HG03108 (cell line): ENCODE measurements around the gene EPN1.

Experiments used
- ATAC-seq: cut with Tn5 transposase; IDR thresholded peaks from one replicate; pipeline ENCODE4 v1.9.1; 2021; ENCODE audit warnings: moderate library complexity; ENCODE audit not compliant: unreplicated experiment

Gene EPN1

GRCh38 chr19:55674841-55675660 lies at the start of gene EPN1:
Gene EPN1 (plus strand): TSS chr19:55675226. CDS start chr19:55678628, 3,402 bp downstream.
- peak; percentile 54 for ATAC-seq

GRCh38 chr19:55626350-55626749 lies 48.7 kb upstream of the EPN1 start:
- no peak for ATAC-seq

- no peak for ATAC-seq
Measured at GRCh38 chr19:55632463-55632834, 42.6 kb upstream of the EPN1 start.

- no peak for ATAC-seq
Measured at GRCh38 chr19:55633861-55634260, 41.2 kb upstream of the EPN1 start.

- no peak for ATAC-seq
Measured at GRCh38 chr19:55635334-55635717, 39.7 kb upstream of the EPN1 start.

- ATAC-seq, result no peak
Measured at GRCh38 chr19:55635856-55636440, 39.1 kb upstream of the EPN1 start.

- ATAC-seq, result no peak
Measured at GRCh38 chr19:55636723-55637122, 38.3 kb upstream of the EPN1 start.

- ATAC-seq, result no peak
Measured at GRCh38 chr19:55637534-55637933, 37.5 kb upstream of the EPN1 start.

GRCh38 chr19:55638864-55639359 lies 36.1 kb upstream of the EPN1 start:
- ATAC-seq, result no peak

GRCh38 chr19:55640043-55640576 lies 34.9 kb upstream of the EPN1 start:
- ATAC-seq, result no peak

- no peak for ATAC-seq
Measured at GRCh38 chr19:55640577-55641425, 34.2 kb upstream of the EPN1 start, which contains the start of gene ZNF580. Gene ZNF580 (plus strand): TSS chr19:55641002. CDS start chr19:55642509, 1,507 bp downstream.

- no peak for ATAC-seq
Measured at GRCh38 chr19:55641426-55642152, 33.4 kb upstream of the EPN1 start.

- ATAC-seq, result peak; percentile 6
Measured at GRCh38 chr19:55642153-55643002, 32.6 kb upstream of the EPN1 start.

- peak; percentile 24 for ATAC-seq
Measured at GRCh38 chr19:55643003-55643886, 31.8 kb upstream of the EPN1 start, which contains the start of gene ZNF581. Gene ZNF581 (plus strand): TSS chr19:55643649. CDS start chr19:55644572, 923 bp downstream.

GRCh38 chr19:55643887-55644176 lies 31.2 kb upstream of the EPN1 start:
- no peak for ATAC-seq

GRCh38 chr19:55644191-55644833 lies 30.7 kb upstream of the EPN1 start:
- no peak for ATAC-seq

- no peak for ATAC-seq
Measured at GRCh38 chr19:55644842-55645511, 30.0 kb upstream of the EPN1 start.

- no peak for ATAC-seq
Measured at GRCh38 chr19:55645512-55645881, 29.5 kb upstream of the EPN1 start.
